ENCODE measurements around the gene BFSP2.

DNA sequence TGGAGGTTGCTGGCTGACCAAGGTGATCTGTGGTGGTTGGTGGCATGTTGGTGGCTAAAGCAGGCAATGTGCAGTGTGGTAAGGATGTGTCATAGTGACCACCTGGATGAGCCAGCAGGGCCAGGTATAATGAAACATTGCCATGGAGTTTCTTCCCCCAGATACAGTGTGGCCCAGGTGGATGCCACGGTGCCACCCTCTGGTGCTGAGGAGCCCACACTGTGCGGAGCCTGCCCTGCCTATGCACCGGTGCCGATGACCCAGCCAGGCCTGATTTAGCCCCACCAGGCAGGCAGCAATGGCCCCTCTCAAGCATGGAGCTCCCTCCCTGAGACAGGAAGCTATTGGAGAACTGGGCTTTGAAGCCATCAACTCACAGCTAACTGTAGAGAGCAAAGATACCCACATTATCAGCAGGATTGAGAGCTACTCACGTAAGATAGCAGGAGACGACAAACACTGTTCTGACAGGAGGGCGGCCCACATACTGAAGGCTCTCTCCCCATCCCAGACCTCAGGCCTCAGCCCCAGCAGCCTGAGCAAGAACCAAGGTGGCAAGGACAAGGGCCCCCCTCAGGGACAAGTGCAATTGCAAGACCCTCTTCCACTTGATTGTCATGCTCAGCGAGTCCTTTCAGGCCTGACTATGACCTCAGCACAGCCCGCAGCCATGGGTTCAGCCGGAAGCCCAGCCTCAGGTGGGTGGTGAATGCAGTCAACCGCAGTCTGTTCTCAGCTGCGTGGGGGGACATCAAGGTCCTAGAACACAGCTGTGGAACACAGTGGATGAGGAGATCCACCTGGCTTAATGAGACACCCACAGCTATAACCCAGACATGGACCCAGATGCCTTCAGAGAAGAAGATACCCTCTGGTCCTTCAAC lies 90.9 kb downstream of the BFSP2 start:
- TF ChIP-seq POLR2A (IDR thresholded peaks at IDR 0.05) (no peak), EP300 (IDR thresholded peaks at IDR 0.05) (no peak), POLR2AphosphoS5 (IDR thresholded peaks at IDR 0.05) (no peak)
- TF ChIP-seq, protein P1, sequence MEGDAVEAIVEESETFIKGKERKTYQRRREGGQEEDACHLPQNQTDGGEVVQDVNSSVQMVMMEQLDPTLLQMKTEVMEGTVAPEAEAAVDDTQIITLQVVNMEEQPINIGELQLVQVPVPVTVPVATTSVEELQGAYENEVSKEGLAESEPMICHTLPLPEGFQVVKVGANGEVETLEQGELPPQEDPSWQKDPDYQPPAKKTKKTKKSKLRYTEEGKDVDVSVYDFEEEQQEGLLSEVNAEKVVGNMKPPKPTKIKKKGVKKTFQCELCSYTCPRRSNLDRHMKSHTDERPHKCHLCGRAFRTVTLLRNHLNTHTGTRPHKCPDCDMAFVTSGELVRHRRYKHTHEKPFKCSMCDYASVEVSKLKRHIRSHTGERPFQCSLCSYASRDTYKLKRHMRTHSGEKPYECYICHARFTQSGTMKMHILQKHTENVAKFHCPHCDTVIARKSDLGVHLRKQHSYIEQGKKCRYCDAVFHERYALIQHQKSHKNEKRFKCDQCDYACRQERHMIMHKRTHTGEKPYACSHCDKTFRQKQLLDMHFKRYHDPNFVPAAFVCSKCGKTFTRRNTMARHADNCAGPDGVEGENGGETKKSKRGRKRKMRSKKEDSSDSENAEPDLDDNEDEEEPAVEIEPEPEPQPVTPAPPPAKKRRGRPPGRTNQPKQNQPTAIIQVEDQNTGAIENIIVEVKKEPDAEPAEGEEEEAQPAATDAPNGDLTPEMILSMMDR (IDR thresholded peaks at IDR 0.05) = no peak
